GM21529 (cell line): ENCODE results near the gene ENKD1.

ENCODE experiments used
- ATAC-seq: cut with Tn5 transposase; IDR thresholded peaks from one replicate; pipeline ENCODE4 v1.9.1; 2021; ENCODE audit not compliant: unreplicated experiment

The ENKD1 gene

GRCh38 chr16:67664258-67664657 is 2.3 kb downstream of the ENKD1 start:
- no peak for ATAC-seq

GRCh38 chr16:67663877-67664222 is 2.7 kb downstream of the ENKD1 start:
- no peak for ATAC-seq

- ATAC-seq: no peak
Measured at GRCh38 chr16:67663151-67663876, 3.2 kb downstream of the ENKD1 start.

- no peak for ATAC-seq
Measured at GRCh38 chr16:67662653-67663010, 3.9 kb downstream of the ENKD1 start.

GRCh38 chr16:67661886-67662652 is 4.5 kb downstream of the ENKD1 start:
- ATAC-seq: no peak

- ATAC-seq: no peak
Measured at GRCh38 chr16:67661101-67661761, 5.3 kb downstream of the ENKD1 start.

- peak; percentile 70 for ATAC-seq
Measured at GRCh38 chr16:67660564-67661028, 6.0 kb downstream of the ENKD1 start, which contains the start of gene PARD6A. PARD6A (plus strand) TSS chr16:67660960; CDS start chr16:67661039, 79 bp downstream.

GRCh38 chr16:67659675-67660563 is 6.6 kb downstream of the ENKD1 start, which contains the start of gene ACD:
ACD (minus strand) TSS chr16:67660260; CDS start chr16:67660220, 40 bp downstream.
- peak; percentile 43 for ATAC-seq

GRCh38 chr16:67658849-67659674 is 7.5 kb downstream of the ENKD1 start:
- ATAC-seq: no peak

GRCh38 chr16:67657751-67658518 is 8.6 kb downstream of the ENKD1 start:
- no peak for ATAC-seq

GRCh38 chr16:67657017-67657608 is 9.4 kb downstream of the ENKD1 start:
- no peak for ATAC-seq

GRCh38 chr16:67656344-67657016 is 10.1 kb downstream of the ENKD1 start:
- ATAC-seq: no peak

- no peak for ATAC-seq
Measured at GRCh38 chr16:67655363-67655762, 11.2 kb downstream of the ENKD1 start.

- no peak for ATAC-seq
Measured at GRCh38 chr16:67654403-67654911, 12.1 kb downstream of the ENKD1 start.

GRCh38 chr16:67653789-67654402 is 12.7 kb downstream of the ENKD1 start:
- no peak for ATAC-seq

GRCh38 chr16:67653128-67653788 is 13.3 kb downstream of the ENKD1 start:
- no peak for ATAC-seq

- no peak for ATAC-seq
Measured at GRCh38 chr16:67652578-67653127, 13.9 kb downstream of the ENKD1 start.
